AG08396 (cell line): ENCODE data around the gene CXCL1.

ENCODE experiments used
- DNase-seq: peaks from one replicate; pipeline ENCODE4 v3.0.0; 2012; ENCODE audit warnings: low spot score, mixed read lengths

The CXCL1 gene

DNA sequence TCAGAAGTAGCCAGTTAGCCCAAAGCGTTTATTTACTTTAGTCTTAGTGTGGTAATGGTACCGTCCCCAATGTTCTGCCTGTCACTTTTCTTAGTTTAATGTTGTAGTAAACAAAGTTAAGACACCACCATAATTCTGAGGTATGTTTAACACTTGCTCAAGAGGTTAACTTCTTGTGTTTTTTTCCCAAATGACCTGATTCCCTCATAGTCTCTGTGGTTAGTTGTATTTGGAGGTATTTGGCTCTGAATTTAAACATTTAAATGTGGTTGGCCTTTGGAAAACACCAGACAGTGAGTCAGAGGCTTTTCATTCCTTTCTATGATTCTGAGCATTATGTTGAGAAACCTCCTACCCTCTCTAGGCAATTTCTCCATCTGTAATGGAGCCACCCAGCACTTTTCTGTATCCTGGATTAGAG is 47.9 kb downstream of the CXCL1 start:
- peak; percentile 79 for DNase-seq

DNA sequence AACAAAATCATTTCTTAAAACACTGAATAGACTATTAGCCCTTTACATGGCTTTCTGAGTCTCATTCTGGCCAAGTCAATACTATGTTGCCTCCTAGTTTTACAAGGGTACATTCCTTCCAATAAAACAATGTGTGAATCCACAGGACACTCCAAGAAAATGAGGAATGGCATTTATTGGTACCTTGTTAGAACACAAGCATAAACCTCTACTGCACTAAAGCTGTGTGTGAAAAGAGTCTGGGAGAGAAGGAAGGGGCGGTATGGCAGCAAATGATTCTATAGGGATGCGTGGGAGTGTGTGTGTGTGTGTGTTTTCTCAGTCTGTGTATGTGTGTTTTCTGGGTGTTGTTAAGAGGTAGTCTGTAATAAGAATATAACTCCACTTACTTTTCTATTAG is 48.9 kb downstream of the CXCL1 start:
- DNase-seq: no peak

DNA sequence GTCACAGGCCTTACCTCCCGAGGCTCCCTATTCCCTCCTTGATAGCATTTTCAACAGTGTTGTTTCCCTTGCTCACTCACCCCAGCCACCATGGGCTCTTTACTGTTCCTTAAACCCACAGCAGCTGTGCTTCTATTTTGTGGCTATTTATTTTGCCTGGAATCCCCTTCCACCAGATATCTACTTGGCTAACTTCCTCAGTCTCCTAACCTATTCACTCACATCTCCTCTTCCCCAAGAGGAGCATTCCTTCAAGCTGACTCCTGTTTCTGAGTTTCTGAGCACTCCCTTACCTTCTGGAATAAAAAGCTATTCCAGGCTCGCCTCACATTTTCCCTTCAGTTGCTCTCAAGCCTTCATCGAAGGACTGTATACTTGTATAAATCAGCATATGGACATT is 50.5 kb downstream of the CXCL1 start:
- DNase-seq: no peak
